Measurements from ENCODE around the gene QRFP. TPM values are rescaled to one million over a fixed set of nuclear protein-coding genes. Genes with fewer than 3 reads are reported as not detected.

QRFP gene
- total and polyA plus RNA-seq, 8 donors: 0.16 to 0.70 (median 0.47) TPM; not detected in 1

GRCh38 chr9:130930804-130931349 is 34.3 kb upstream of the QRFP start:
- TF ChIP-seq, protein P1, sequence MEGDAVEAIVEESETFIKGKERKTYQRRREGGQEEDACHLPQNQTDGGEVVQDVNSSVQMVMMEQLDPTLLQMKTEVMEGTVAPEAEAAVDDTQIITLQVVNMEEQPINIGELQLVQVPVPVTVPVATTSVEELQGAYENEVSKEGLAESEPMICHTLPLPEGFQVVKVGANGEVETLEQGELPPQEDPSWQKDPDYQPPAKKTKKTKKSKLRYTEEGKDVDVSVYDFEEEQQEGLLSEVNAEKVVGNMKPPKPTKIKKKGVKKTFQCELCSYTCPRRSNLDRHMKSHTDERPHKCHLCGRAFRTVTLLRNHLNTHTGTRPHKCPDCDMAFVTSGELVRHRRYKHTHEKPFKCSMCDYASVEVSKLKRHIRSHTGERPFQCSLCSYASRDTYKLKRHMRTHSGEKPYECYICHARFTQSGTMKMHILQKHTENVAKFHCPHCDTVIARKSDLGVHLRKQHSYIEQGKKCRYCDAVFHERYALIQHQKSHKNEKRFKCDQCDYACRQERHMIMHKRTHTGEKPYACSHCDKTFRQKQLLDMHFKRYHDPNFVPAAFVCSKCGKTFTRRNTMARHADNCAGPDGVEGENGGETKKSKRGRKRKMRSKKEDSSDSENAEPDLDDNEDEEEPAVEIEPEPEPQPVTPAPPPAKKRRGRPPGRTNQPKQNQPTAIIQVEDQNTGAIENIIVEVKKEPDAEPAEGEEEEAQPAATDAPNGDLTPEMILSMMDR (IDR thresholded peaks at IDR 0.05): no peak
- H3K27me3 ChIP-seq: peaks cover 14 to 73% of the 10 kb centered on the region in 2 donors

DNA sequence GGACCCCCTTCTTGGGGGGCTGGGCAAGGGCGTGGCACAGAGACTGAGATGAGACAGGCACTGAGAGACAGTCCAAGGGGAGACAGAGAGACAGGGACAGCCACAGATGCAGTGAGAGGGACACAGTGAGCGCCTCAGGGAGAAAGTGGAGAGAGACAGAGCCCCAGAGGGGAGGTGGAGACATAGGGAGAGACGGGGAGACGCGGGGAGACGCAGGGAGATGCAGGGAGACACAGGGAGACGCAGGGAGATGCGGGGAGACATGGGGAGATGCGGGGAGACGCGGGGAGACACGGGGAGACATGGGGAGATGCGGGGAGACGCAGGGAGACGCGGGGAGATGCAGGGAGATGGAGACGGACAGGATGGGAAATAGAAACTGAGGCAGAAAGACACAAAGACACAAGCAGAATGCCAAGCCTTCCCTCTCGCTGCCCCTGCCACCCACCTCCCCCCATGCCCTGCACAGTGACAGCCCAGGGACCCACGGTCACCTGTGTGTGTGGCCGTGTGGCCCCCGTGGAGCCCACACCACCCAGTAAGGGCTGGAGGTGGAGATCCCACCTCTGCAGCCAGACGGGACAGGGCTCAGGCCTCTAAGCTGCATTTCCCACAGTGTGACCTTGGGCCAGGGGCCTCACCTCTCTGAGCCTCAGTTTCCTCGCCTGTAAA is 33.7 kb upstream of the QRFP start:
- Histone ChIP-seq H3K27me3 (peaks cover 8 to 73% of the 10 kb centered on the region in 2 donors), H3K4me3 (no peak overlapping the region), H3K9me3 (no peaks in the 10 kb centered on the region), H3K4me1 (peaks cover 0 to 4% of the 10 kb centered on the region in 2 donors), H3K36me3 (no peaks in the 10 kb centered on the region), H3K27ac (no peak overlapping the region)
- intact Hi-C loops (cut with DNase I): no loop called here
- DNase-seq: peak in 1 of 4 donors; percentile 52
- TF ChIP-seq, protein P1 (IDR thresholded peaks at IDR 0.05): no peak
- no peak for ATAC-seq

More at GRCh38 chr9:130930804-130931349, 34.3 kb upstream of the QRFP start:
- ATAC-seq (no peak), DNase-seq (peak in 1 of 4 donors; percentile 29)
- H3K27ac ChIP-seq: no peak overlapping the region
- H3K36me3 ChIP-seq: no peaks in the 10 kb centered on the region
- H3K9me3 ChIP-seq: no peaks in the 10 kb centered on the region
- H3K4me3 ChIP-seq: no peak overlapping the region
- H3K4me1 ChIP-seq: peaks cover 0 to 4% of the 10 kb centered on the region in 2 donors
- intact Hi-C loops (cut with DNase I): no loop called here

GRCh38 chr9:130929571-130930038 is 33.0 kb upstream of the QRFP start:
- peaks cover 7 to 73% of the 10 kb centered on the region in 2 donors for H3K27me3 ChIP-seq
- ATAC-seq (no peak), DNase-seq (peak in 1 of 4 donors; percentile 74)
- H3K27ac ChIP-seq: no peak overlapping the region
- H3K9me3 ChIP-seq: no peaks in the 10 kb centered on the region
- intact Hi-C loops (cut with DNase I): no loop called here
- H3K4me1 ChIP-seq: peaks cover 0 to 4% of the 10 kb centered on the region in 2 donors
- TF ChIP-seq, protein P1 (IDR thresholded peaks at IDR 0.05): no peak
- H3K36me3 ChIP-seq: no peaks in the 10 kb centered on the region
- H3K4me3 ChIP-seq: no peak overlapping the region

DNA sequence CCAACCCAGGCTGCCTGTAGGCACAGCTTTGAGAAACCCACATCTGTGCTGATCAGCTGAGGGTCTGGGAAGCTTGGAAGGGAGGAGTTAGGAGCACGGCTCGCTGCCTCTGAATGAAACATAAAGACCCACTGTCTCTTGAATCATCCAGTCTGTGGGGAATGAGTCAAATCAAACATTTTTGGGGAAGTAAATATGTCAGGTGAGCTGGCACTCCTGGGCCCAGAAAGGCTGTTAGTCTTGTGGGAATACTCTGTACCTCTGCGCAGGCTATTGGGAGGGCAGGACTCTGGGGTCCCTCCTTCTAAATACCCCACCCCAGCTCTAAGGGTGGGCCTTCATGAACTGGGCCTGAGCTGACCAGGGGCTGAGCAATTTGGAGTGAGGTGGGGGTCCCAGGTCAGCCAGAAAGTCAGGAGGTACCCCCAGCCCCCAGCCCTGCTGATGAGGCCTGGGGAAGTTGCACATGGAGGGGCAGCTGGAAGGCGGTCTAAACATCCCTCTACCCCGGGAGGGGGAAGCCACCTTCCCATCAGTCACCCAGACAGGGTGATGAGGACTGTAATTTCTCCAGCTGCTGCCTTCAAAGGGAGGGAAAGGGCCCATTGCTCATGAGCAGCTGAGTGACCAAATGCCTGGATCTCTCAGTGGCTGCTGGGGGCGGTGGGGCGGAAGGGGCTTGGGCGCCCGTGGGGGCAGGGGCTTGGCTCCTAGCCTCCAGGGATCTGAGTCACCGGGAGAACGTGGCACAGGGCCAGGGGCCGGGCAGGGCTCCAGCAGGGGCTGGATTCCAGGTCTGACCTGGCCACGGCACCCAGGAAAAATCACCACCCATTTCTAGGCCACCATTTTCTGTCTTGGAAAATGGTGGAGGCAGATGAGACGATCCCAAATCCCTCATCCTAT is 31.6 kb upstream of the QRFP start:
- peak; percentile 49 for ATAC-seq
- TF ChIP-seq, protein P1 (IDR thresholded peaks at IDR 0.05): no peak
- Histone ChIP-seq H3K27me3 (peaks cover 7 to 73% of the 10 kb centered on the region in 2 donors), H3K9me3 (no peaks in the 10 kb centered on the region), H3K4me3 (no peak overlapping the region), H3K36me3 (no peaks in the 10 kb centered on the region), H3K27ac (no peak overlapping the region), H3K4me1 (peaks cover 0 to 4% of the 10 kb centered on the region in 2 donors)
- intact Hi-C loops (cut with DNase I): no loop called here
- DNase-seq: peak in 2 of 4 donors; percentile 24 to 50
